SU-DHL-6 (cell line): ENCODE results near the gene SLC8A1.

ENCODE experiments used
- H2AFZ ChIP-seq: fragments of 200-600 bp; sonication (generic); 2 replicates; pipeline ENCODE4 v1.6.1; 2014; ENCODE audit warnings: low read depth, mild to moderate bottlenecking, moderate library complexity, mixed read lengths, antibody characterized with exemption, low read length; ENCODE audit not compliant: severe bottlenecking
- H3F3A ChIP-seq: fragments of 200-600 bp; shearing (Covaris generic); 2 replicates; pipeline ENCODE4 v1.6.0; 2016; ENCODE audit warnings: antibody characterized with exemption, mild to moderate bottlenecking; ENCODE audit not compliant: insufficient read depth
- H3K27ac ChIP-seq: fragments of 200-600 bp; sonication (generic); 2 replicates; pipeline ENCODE4 v1.5.1; 2016; ENCODE audit warnings: low read depth, mild to moderate bottlenecking, low read length, moderate library complexity, mixed read lengths
- H3K27me3 ChIP-seq: fragments of 200-600 bp; sonication (generic), shearing (Covaris generic); 2 replicates; pipeline ENCODE4 v1.6.0; 2014; ENCODE audit warnings: mild to moderate bottlenecking, low read length
- H3K36me3 ChIP-seq: fragments of 200-600 bp; sonication (generic); 2 replicates; pipeline ENCODE4 v1.6.1; 2014; ENCODE audit warnings: mild to moderate bottlenecking, low read length, mixed read lengths
- H3K4me2 ChIP-seq: fragments of 300-600, 200-600 bp; shearing (Covaris generic), sonication (generic); 2 replicates; pipeline ENCODE4 v1.6.0; 2014; ENCODE audit warnings: low read length, low read depth, mild to moderate bottlenecking; ENCODE audit not compliant: poor library complexity, severe bottlenecking
- H3K4me3 ChIP-seq: fragments of 200-600 bp; sonication (generic); 2 replicates; pipeline ENCODE4 v1.5.1; 2014; ENCODE audit warnings: antibody characterized with exemption, low read length, mild to moderate bottlenecking, mixed read lengths; ENCODE audit not compliant: insufficient read depth, poor library complexity, severe bottlenecking
- H3K79me2 ChIP-seq: fragments of 200-600 bp; sonication (generic); 2 replicates; pipeline ENCODE4 v1.6.1; 2014; ENCODE audit warnings: mild to moderate bottlenecking, low read length, moderate library complexity; ENCODE audit not compliant: insufficient read depth
- H3K9ac ChIP-seq: fragments of 200-600 bp; sonication (generic); 2 replicates; pipeline ENCODE4 v1.7.0; 2014; ENCODE audit warnings: mild to moderate bottlenecking, low read length
- H3K9me2 ChIP-seq: fragments of 200-600 bp; sonication (generic); replicated peaks from 2 replicates; pipeline ENCODE4 v1.6.1; 2014; ENCODE audit warnings: low read length; ENCODE audit not compliant: insufficient read depth
- H3K9me3 ChIP-seq: fragments of 200-600 bp; sonication (generic); 2 replicates; pipeline ENCODE4 v1.6.1; 2014; ENCODE audit warnings: low read length, mixed read lengths; ENCODE audit not compliant: insufficient read depth
- H4K20me1 ChIP-seq: fragments of 200-600 bp; sonication (generic); 2 replicates; pipeline ENCODE4 v1.6.1; 2014; ENCODE audit warnings: low read depth, mild to moderate bottlenecking, antibody characterized with exemption, low read length, moderate library complexity, mixed read lengths
- EZH2phosphoT487 ChIP-seq: fragments of 200-600 bp; sonication (generic), shearing (Covaris generic); conservative IDR thresholded peaks from 2 replicates; pipeline ENCODE4 v1.6.1; 2018; ENCODE audit warnings: mild to moderate bottlenecking, antibody characterized with exemption, low read length, moderate library complexity, mixed read lengths
- TF ChIP-seq, protein P1 (sequence below): fragments of 200-600 bp; sonication (generic); IDR thresholded peaks from one replicate; pipeline ENCODE4 v1.5.1; 2017; ENCODE audit warnings: antibody characterized with exemption, mild to moderate bottlenecking, low read length, moderate library complexity; ENCODE audit not compliant: insufficient read depth, poor library complexity, severe bottlenecking

The SLC8A1 gene

DNA sequence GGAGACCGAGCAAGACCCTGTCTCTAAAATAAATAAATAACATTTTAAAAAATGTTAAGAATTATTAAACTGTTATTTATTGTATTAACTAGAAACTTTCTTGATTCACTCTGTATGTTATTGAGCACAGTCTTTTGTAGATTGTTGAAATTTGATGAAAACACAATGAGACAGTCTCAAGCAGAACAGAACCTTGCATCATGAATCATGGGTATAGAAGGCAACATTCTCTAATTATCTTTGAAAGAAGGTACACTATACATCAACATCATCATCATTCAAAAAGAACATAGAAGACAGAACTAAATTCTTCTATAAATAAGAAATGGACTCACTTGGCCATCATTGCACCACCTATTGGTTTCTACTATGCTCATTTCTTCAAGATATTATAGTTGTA lies 67.7 kb downstream of the SLC8A1 start:
- Histone ChIP-seq H3K9ac (no peak overlapping the region), H3K9me3 (peaks cover 9% of the 10 kb centered on the region; the same call in 1 of the 2 replicates), H3K9me2 (no peaks in the 10 kb centered on the region), H3K79me2 (no peaks in the 10 kb centered on the region), H3K27me3 (no peaks in the 10 kb centered on the region), H3K4me2 (no peak overlapping the region), H3K36me3 (no peaks in the 10 kb centered on the region), H3K4me3 (no peak overlapping the region), H3F3A (no peaks in the 10 kb centered on the region), H2AFZ (no peak overlapping the region), H3K27ac (no peak overlapping the region), H4K20me1 (no peaks in the 10 kb centered on the region)
- TF ChIP-seq, protein P1, sequence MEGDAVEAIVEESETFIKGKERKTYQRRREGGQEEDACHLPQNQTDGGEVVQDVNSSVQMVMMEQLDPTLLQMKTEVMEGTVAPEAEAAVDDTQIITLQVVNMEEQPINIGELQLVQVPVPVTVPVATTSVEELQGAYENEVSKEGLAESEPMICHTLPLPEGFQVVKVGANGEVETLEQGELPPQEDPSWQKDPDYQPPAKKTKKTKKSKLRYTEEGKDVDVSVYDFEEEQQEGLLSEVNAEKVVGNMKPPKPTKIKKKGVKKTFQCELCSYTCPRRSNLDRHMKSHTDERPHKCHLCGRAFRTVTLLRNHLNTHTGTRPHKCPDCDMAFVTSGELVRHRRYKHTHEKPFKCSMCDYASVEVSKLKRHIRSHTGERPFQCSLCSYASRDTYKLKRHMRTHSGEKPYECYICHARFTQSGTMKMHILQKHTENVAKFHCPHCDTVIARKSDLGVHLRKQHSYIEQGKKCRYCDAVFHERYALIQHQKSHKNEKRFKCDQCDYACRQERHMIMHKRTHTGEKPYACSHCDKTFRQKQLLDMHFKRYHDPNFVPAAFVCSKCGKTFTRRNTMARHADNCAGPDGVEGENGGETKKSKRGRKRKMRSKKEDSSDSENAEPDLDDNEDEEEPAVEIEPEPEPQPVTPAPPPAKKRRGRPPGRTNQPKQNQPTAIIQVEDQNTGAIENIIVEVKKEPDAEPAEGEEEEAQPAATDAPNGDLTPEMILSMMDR = no peak
- no peak for TF ChIP-seq EZH2phosphoT487

DNA sequence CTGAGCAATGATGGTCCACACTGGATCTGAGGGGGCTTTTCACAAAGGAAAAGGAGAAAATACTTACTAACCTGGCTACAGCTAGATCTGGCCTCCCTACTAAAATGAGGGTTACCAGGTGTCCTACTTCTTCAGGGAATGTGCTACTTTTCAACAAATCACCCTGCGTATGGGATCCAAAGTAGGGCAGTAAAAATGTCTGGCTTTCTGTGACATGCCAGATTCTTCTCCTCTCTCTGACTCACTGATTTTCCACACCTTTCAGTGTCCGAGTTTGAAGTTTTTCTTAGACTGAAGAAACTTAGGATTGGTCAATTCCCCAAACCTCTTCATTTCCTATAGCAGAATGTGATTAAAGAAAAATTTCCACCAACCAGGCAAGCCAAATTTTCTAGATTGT lies 71.2 kb downstream of the SLC8A1 start:
- Histone ChIP-seq H3K4me2 (no peak overlapping the region), H3K36me3 (no peaks in the 10 kb centered on the region), H3K4me3 (no peak overlapping the region), H3K27ac (no peak overlapping the region), H3K9me3 (peaks cover 9% of the 10 kb centered on the region; the same call in 1 of the 2 replicates), H3F3A (no peaks in the 10 kb centered on the region), H2AFZ (no peak overlapping the region), H3K79me2 (no peaks in the 10 kb centered on the region), H4K20me1 (no peaks in the 10 kb centered on the region), H3K9ac (no peak overlapping the region), H3K27me3 (no peaks in the 10 kb centered on the region), H3K9me2 (no peaks in the 10 kb centered on the region)
- TF ChIP-seq, protein P1 = no peak
- TF ChIP-seq EZH2phosphoT487 = no peak

DNA sequence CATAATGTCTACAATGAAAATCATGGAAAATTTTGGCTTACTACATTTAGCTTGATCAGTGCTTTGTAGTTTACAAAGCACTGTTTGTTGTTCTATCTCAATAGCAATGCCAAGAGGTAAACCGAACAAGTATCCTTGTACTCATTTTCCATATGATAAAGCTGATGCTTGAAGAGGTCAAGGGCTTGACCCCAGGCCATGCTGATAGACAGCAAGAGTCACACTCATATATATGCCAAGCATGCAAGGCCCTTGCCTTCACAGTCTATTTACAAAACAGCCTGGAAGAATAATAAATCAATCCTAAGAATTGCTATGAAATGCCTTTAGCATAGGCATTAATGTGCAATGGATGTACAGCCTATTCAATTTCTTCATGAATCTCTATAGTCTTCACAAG lies 71.8 kb downstream of the SLC8A1 start:
- peaks cover 9% of the 10 kb centered on the region; the same call in 1 of the 2 replicates for H3K9me3 ChIP-seq

More for the DNA sequence above, 71.8 kb downstream of the SLC8A1 start:
- Histone ChIP-seq H3K27me3 (no peaks in the 10 kb centered on the region), H3K79me2 (no peaks in the 10 kb centered on the region), H3K4me2 (no peak overlapping the region), H3K27ac (no peak overlapping the region), H3K9me2 (no peaks in the 10 kb centered on the region), H3K9ac (no peak overlapping the region), H3K4me3 (no peak overlapping the region), H3F3A (no peaks in the 10 kb centered on the region), H3K36me3 (no peaks in the 10 kb centered on the region), H4K20me1 (no peaks in the 10 kb centered on the region), H2AFZ (no peak overlapping the region)
- TF ChIP-seq EZH2phosphoT487 = no peak
- TF ChIP-seq, protein P1 = no peak
